CD4-positive, alpha-beta T cell treated with Interferon alpha-2 for 1 hour (primary cell): Measurements from ENCODE around the gene WDR36.
A peak's percentile ranks its signal among the peaks of the same experiment; 100 is the strongest.

Experiments
- DNase-seq, 2 donors: peaks; one replicate each; pipeline ENCODE4 v3.0.0-alpha.2; 2020 to 2022

WDR36 gene

GRCh38 chr5:111092062-111092853 is at the start of gene WDR36:
WDR36 (plus strand) TSS chr5:111092348; CDS start chr5:111092457, 109 bp downstream.
- DNase-seq: peak; percentile 83 to 92

- DNase-seq: no peak
Measured at GRCh38 chr5:111043712-111044506, 48.2 kb upstream of the WDR36 start.

GRCh38 chr5:111058064-111058463 is 34.1 kb upstream of the WDR36 start:
- no peak for DNase-seq

GRCh38 chr5:111060169-111060568 is 32.0 kb upstream of the WDR36 start:
- DNase-seq: no peak

DNA sequence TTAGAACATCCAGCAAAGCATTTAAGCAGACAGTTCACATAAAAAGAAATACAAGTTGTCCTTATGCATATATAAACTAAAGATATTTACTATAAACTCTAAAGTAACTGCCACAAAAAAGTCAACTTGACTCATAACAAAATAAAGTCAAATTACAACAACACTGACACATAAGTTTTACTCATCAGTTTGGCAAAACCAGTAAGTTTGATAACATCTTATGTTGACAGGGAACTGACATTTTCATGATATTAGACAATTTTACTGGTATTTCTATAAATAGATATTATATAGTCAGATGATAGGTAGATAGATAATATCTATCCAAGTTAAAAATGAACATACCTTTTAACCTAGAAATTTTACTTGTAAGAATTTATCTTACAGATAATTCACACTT is 30.5 kb upstream of the WDR36 start:
- no peak for DNase-seq

- DNase-seq: peak in 1 of 2 donors; percentile 4
Measured at GRCh38 chr5:111063709-111064322, 28.3 kb upstream of the WDR36 start.

DNA sequence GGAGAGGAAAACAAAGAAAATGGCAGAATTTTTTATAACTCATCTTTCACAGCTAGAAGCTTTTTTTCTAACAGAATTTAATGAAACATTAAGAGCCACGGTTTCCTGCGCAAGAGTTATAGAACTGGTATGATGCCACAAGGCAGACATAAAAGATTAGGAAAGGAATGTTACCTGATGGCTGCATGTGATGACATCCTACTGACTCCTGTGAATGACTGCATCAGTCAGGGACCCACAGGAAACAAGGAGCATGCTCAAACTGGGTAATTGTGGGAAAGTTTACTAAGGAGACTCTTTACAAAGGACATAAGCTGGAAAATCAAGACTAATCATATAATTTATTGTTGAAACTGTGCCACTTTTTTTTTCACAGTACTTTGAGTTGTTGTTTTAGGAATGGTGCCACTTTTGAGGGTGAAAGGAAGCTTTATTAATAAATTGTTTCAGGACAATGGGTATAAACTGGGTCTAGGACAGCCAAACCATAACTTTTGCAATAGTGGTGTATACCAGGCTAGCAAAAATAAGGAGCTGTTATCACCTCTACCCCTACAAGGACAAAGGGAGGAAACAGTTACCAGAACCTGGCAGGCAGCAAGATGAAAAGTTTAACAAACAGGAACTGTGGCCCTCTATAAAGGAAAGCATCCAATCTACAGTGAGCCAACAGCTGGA is 25.7 kb upstream of the WDR36 start:
- no peak for DNase-seq

GRCh38 chr5:111068213-111068612 is 23.9 kb upstream of the WDR36 start:
- DNase-seq: no peak

- no peak for DNase-seq
Measured at GRCh38 chr5:111069839-111070238, 22.3 kb upstream of the WDR36 start.

DNA sequence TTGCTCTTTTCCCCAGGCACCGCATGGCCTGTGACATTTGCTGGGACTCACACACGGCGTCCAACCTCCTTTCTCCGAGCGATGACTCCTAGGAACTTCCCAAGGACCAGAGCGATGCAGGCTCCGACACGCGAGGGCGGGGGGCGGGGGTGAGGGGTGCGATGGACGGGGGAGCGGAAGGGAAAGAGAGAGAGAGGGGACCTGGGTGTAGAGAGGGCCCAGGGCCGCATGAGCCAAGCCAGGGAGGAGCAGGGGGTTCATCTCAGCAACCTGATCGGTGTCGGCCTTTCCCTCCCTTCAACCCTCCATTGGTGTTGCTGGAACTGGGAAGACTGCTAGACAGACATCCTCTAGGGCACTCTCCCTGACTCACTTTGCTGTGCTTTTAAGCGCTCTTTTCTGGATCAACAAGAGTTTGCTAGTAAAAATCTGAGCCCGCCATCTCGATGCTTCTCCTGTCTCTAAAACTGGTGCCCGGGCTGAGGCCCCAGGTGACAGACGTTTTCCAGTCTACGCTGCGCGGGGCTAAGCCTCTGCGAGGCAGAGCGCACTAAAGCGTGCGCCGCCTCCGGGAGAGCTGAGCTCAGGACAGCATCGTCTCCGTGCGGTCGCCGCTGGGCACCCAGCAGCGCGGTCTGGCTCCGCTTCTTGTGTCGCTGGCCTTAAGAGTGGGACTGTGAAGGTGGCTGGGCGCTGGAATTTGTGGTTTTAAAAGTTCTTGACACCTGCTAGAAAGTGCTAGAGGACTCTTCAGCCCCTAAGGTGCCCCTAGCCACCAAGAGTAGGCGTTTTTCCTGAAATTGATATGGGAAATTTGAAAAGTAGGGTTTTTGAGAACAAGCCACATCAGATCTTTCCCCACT is 21.6 kb upstream of the WDR36 start:
- no peak for DNase-seq

DNA sequence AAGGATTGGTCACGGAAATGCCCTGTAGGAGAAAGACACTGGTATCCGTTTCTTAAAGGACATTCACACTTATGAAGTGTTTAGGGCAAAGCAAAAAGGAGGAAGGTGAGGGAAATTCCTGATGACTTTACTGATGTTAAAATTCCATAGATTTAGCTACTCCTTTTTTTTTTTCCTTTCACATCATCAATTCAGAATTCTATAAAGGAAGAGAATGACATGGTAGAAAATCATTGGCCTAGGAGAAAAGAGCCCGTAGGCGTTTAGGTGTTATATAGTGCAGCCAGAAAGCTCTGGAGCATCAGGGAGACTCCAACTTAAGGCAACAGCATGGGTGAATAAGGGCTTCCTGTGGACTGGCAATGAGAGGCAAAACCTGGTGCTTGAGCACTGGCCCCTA is 20.7 kb upstream of the WDR36 start, which contains the start of gene TSLP:
Gene TSLP, plus strand, starts transcription at position 301 of the 400 bp plus-strand sequence. CDS start 178 bp downstream, outside the sequence.
- DNase-seq: no peak

- DNase-seq: peak; percentile 29 to 51
Measured at GRCh38 chr5:111072949-111073682, 19.0 kb upstream of the WDR36 start.

DNA sequence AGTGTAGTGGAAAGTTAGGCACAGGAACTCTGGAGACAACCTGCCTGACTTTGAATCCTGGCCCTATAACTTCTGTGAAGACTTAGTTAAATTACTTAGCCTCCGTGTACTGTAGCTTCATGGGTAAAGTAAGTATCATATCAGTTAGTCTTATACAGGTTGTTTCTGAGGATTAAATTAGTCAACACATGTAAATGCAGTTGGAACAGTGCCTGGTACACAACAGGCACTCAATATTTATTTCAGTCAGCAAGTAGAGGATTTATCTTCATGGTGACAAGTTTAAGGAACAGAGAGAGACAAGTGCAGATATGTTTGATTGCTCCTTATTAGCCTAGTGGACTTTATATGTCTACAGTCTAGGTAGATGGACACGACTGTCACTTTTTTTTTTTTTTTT is 17.9 kb upstream of the WDR36 start:
- DNase-seq: no peak

DNA sequence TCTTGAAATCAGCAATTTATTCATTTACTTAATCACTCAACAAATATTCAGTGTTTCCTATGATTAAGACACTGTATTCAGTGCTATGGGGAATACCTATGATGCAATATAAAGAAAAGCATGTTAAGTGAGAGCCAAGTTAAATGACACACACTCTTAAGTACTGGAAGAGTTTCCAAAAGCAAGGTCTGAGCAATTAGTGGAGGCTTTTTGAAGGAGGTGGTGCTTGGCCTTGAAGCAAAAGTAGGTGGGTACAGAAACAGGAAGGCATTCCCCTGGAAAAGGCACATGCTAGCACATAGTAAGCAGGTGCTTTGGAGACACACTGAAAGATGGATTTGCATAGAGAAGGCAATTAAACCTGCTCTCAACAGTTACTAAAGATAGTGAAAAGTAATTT is 16.6 kb upstream of the WDR36 start:
- DNase-seq: no peak

- no peak for DNase-seq
Measured at GRCh38 chr5:111076091-111076490, 16.1 kb upstream of the WDR36 start.

GRCh38 chr5:111077678-111078077 is 14.5 kb upstream of the WDR36 start:
- no peak for DNase-seq

DNA sequence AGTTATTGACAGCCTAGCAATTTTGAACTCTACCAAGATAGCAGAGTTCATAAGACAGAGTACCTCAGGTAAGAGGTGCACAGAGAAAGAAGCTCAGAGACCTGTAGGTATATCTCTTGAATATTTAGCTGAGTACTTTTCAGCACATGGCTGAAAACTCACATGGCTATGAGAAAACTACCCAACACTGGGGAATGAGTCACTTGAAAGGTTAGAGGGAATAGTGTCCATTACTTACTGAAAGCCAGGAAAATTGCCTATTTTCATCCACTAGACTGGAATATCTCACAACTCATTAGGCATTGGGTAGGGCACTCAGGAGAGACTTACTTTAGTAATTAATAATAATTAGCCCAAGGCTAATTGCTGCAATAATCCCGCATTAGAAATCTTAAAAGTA is 12.3 kb upstream of the WDR36 start:
- DNase-seq: no peak

DNA sequence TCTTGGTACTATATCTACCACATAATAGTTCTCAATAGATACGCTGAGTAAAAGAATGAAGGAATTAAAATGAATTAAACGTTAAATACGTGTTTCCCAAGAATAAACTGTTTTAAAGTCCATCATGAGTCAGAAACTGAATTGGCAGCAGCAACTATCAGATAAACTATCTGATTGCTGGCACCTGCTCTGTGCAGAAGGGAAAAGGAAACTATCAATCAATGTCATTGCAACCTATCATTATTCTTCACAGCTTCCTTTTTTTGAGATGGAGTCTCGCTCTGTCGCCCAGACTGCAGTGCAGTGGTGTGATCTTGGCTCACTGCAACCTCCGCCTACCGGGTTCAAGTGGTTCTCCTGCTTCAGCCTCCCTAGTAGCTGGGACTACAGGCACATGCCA is 8.8 kb upstream of the WDR36 start:
- no peak for DNase-seq

GRCh38 chr5:111095982-111096381 is 3.8 kb downstream of the WDR36 start:
- DNase-seq: no peak

DNA sequence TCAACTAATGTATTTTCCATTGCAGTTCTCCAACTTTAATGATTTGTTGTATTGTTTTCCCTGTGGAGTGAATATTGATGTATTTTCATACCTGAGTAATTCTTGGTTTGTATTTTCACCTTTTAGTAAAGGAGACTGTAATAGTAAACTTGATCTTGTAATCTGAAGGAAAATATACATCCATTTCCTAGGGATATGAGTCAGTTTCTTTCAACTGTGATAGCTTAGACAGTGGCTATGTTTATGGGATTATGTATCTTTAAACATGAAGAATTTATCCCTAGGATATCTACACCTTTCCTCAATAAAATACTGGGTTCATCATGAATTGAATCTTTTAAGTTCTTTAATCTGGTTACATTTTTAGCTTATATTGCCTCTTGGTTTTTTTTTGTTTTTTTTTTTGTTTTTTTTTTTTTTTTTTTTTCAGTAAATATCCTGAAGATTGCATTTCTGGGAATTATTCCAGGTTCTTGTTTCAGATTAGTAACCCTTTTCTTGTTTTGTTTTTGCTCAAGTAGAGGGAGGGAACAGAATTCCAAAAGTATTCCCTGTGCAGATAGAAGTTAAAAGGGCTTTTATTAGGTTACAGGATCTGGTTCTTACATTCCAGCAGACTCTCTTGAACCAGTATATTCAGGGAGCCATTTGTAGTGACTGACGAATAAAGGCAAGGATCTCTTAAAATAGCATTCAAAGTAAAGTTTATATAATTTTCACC is 7.1 kb downstream of the WDR36 start:
- no peak for DNase-seq
